H1 (cell line): Measurements from ENCODE around the gene SPOCK1. TPM values are rescaled to one million over a fixed set of nuclear protein-coding genes. Genes with fewer than 3 reads are reported as not detected.

Experiments
- BCL11A ChIP-seq, 2 experiments: IDR thresholded peaks; one replicate each; pipeline ENCODE4 v1.6.1; 2011; ENCODE audit warnings: low read depth in 2 of 2, low read length in 2 of 2, mild to moderate bottlenecking in 2 of 2
- CEBPB ChIP-seq: IDR thresholded peaks from 2 replicates; pipeline ENCODE4 v1.6.1; 2012; ENCODE audit warnings: low read depth, low read length
- CHD2 ChIP-seq: IDR thresholded peaks from 2 replicates; pipeline ENCODE4 v1.6.1; 2012; ENCODE audit warnings: low read length, improper control_type of control experiment
- HDAC2 ChIP-seq, 2 experiments: fragments of 300-600 bp in 1 of 2; sonication (generic) in 1 of 2; IDR thresholded peaks; 2 replicates each; pipeline ENCODE4 v1.6.1; 2011 to 2012; ENCODE audit warnings: low read depth in 2 of 2, low read length in 2 of 2, mild to moderate bottlenecking in 2 of 2, moderate library complexity in 2 of 2, borderline replicate concordance in 1 of 2, inconsistent platforms in 1 of 2
- MAFK ChIP-seq: IDR thresholded peaks from 2 replicates; pipeline ENCODE4 v1.6.1; 2012; ENCODE audit warnings: low read depth, mild to moderate bottlenecking, improper control_type of control experiment, low read length
- SIN3A ChIP-seq, 2 experiments: IDR thresholded peaks in 1 of 2; conservative IDR thresholded peaks in 1 of 2; 2 replicates each; pipeline ENCODE4 v1.6.1; 2011 to 2012; ENCODE audit warnings: low read length in 2 of 2, improper control_type of control experiment in 1 of 2, low read depth in 1 of 2, mild to moderate bottlenecking in 1 of 2
- TAF7 ChIP-seq: optimal IDR thresholded peaks from 2 replicates; pipeline ENCODE3; 2011; ENCODE audit warnings: low read depth, mild to moderate bottlenecking, inconsistent platforms, low read length, moderate library complexity, borderline replicate concordance
- polyA plus RNA-seq, 7 experiments: library from polyadenylated mRNA; depleted of rRNA in 3 of 7; stranded (reverse) in 5 of 7; unstranded in 2 of 7; fragments of >200 nt in 5 of 7; fragments of 200-250 nt in 2 of 7; gene quantifications; 1 replicate in 5 of 7; 2 replicates in 1 of 7; 4 replicates in 1 of 7; pipeline versions ENCODE4 v1.2.1 to v1.2.3, GENCODE V29; 2011 to 2013; ENCODE audit warnings: missing spikeins in 2 of 7, mixed read lengths in 2 of 7
- total RNA-seq: library from RNA; stranded (reverse); fragmentation: NEBNext Ultra II Directional; extraction: Animal tissue kit (Norgen Biotek cat#: 25700); gene quantifications from 2 replicates; pipeline ENCODE4 v1.2.1, GENCODE V29; 2021

The SPOCK1 gene
- total and polyA plus RNA-seq, 2 of the 8 experiments (the other 6 are each of a cell fraction or from before 2014, with no cell fraction given), result 6.9 to 18.1 TPM

- TF ChIP-seq HDAC2 (IDR thresholded peaks at IDR 0.05; ENCODE audit: borderline replicate concordance in 1 of 2, low read depth in 2 of 2, low read length in 2 of 2) (no peak), MAFK (no peak), CHD2 (no peak), SIN3A (conservative IDR thresholded peaks at IDR 0.05 in 1 of 2, IDR thresholded peaks at IDR 0.05 in 1 of 2; ENCODE audit: low read depth in 1 of 2, low read length in 2 of 2) (no peak), BCL11A (IDR thresholded peaks at IDR 0.05; ENCODE audit: low read depth in 2 of 2, low read length in 2 of 2) (no peak), TAF7 (no peak), CEBPB (no peak)
Measured at GRCh38 chr5:137254119-137255090, 244.7 kb downstream of the SPOCK1 start (continued).
